NCI-H1105 (cell line): Measurements from ENCODE around the gene VGLL1.

Experiments
- DNase-seq: peaks from one replicate; lab custom pipeline; 2025; lab: John Stamatoyannopoulos, UW

VGLL1 gene

GRCh38 chrX:136531951-136532350, at the start of gene VGLL1:
VGLL1 (plus strand) TSS chrX:136532215; CDS start chrX:136536021, 3,806 bp downstream.
- DNase-seq, result no peak

GRCh38 chrX:136487647-136488046, 44.4 kb upstream of the VGLL1 start, which contains the start of gene BRS3:
BRS3 (plus strand) TSS chrX:136487947; CDS start chrX:136488115, 168 bp downstream.
- no peak for DNase-seq

GRCh38 chrX:136488706-136489105, 43.3 kb upstream of the VGLL1 start:
- DNase-seq, result no peak

- no peak for DNase-seq
Measured at GRCh38 chrX:136491832-136492231, 40.2 kb upstream of the VGLL1 start.

- no peak for DNase-seq
Measured at GRCh38 chrX:136493011-136493410, 39.0 kb upstream of the VGLL1 start.

GRCh38 chrX:136495043-136495442, 37.0 kb upstream of the VGLL1 start:
- no peak for DNase-seq

GRCh38 chrX:136496186-136496763, 35.7 kb upstream of the VGLL1 start:
- no peak for DNase-seq

GRCh38 chrX:136496764-136497555, 35.1 kb upstream of the VGLL1 start:
- peak; percentile 81 for DNase-seq

- DNase-seq, result no peak
Measured at GRCh38 chrX:136497556-136498052, 34.4 kb upstream of the VGLL1 start, which contains the start of gene HTATSF1. HTATSF1 (plus strand) TSS chrX:136497592; CDS start chrX:136497685, 93 bp downstream.

GRCh38 chrX:136519069-136519468, 12.9 kb upstream of the VGLL1 start:
- no peak for DNase-seq

GRCh38 chrX:136523770-136524169, 8.2 kb upstream of the VGLL1 start:
- no peak for DNase-seq

GRCh38 chrX:136525738-136526606, 6.0 kb upstream of the VGLL1 start:
- no peak for DNase-seq

- DNase-seq, result no peak
Measured at GRCh38 chrX:136528645-136529315, 3.2 kb upstream of the VGLL1 start.

- no peak for DNase-seq
Measured at GRCh38 chrX:136529795-136530194, 2.2 kb upstream of the VGLL1 start.

- DNase-seq, result no peak
Measured at GRCh38 chrX:136534131-136534530, 2.1 kb downstream of the VGLL1 start.

- DNase-seq, result no peak
Measured at GRCh38 chrX:136538811-136539210, 6.8 kb downstream of the VGLL1 start.

GRCh38 chrX:136540226-136540625, 8.2 kb downstream of the VGLL1 start:
- DNase-seq, result no peak

- no peak for DNase-seq
Measured at GRCh38 chrX:136541294-136541693, 9.3 kb downstream of the VGLL1 start.

- DNase-seq, result no peak
Measured at GRCh38 chrX:136542281-136542680, 10.3 kb downstream of the VGLL1 start.

- DNase-seq, result no peak
Measured at GRCh38 chrX:136546371-136546781, 14.4 kb downstream of the VGLL1 start.

- DNase-seq, result no peak
Measured at GRCh38 chrX:136549226-136549625, 17.2 kb downstream of the VGLL1 start.

- no peak for DNase-seq
Measured at GRCh38 chrX:136551410-136551809, 19.4 kb downstream of the VGLL1 start.
